HUES6 (cell line): ENCODE measurements around the gene PDXK.
"Not testable (repeated sequence)": the region's sequence is repeated elsewhere in the genome, so short reads cannot be mapped to it uniquely, and the experiment has no call there.

Experiments
- H3K27ac ChIP-seq: 2 replicates; pipeline ENCODE4 v1.7.0; 2013; ENCODE audit warnings: low read depth, mild to moderate bottlenecking, low read length, inconsistent platforms
- H3K27me3 ChIP-seq: 2 replicates; pipeline ENCODE4 v1.6.1; 2013; ENCODE audit warnings: low read length; ENCODE audit not compliant: control insufficient read depth, insufficient read depth
- H3K36me3 ChIP-seq: 2 replicates; pipeline ENCODE4 v1.6.1; 2013; ENCODE audit warnings: low read length; ENCODE audit not compliant: control insufficient read depth, insufficient read depth
- H3K4me1 ChIP-seq: 2 replicates; pipeline ENCODE4 v1.6.1; 2013; ENCODE audit warnings: low read length; ENCODE audit not compliant: control insufficient read depth, insufficient read depth
- H3K4me3 ChIP-seq: 2 replicates; pipeline ENCODE4 v1.5.1; 2013; ENCODE audit warnings: low read depth, low read length
- H3K9ac ChIP-seq: one replicate; pipeline ENCODE4 v1.6.1; 2013; ENCODE audit warnings: mild to moderate bottlenecking, low read length
- H3K9me3 ChIP-seq: 2 replicates; pipeline ENCODE4 v1.6.1; 2013; ENCODE audit warnings: low read depth, low read length; ENCODE audit not compliant: control insufficient read depth, insufficient read depth

The PDXK gene

DNA sequence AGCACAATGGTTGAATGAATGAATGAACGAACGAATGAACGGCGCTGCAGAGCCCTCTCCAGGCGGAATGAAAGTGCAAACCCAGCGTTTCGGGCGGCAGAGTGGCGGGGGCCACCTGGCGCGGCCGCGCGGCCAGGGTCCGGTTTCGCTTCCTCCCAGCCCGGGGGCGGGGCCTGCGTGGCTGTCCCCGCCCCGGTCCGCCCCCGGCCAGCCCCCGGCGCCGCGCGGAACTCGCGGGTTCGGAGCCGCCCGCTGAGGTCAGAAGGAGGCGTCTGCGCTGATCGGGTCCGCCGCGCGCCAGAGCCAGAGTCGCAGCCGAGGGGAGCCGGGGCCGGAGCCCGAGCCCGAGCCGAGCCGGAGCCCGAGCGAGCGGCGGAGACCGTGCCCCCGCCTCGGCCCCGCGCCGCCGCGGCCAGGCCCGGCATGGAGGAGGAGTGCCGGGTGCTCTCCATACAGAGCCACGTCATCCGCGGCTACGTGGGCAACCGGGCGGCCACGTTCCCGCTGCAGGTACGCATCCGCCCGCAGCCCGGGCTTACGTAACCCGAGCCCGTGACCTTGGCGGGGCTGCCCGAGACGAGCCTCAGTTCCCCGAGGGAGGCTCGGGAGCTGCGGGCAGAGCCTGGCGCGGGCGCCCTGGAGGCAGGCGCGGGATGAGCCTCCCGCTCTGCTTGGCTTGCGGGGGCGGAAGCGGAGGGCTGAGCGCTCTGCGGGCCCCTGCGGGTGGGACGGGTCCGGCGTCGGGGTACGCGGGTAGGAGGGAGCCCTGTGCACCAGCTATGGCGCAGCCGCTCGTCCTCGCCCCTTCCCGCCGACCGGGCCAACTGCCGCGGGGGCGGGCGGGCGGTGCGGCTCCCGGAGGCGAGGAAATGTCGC lies at the start of gene PDXK:
Gene PDXK (plus strand): TSS at position 258 of the 876 bp plus-strand sequence. CDS start 166 bp downstream, at position 424.
- peaks cover 14% of the 10 kb centered on the region; the same call in 1 of the 2 replicates for H3K36me3 ChIP-seq
- peak within 1 kb of the TSS; percentile 89 for H3K9ac ChIP-seq
- H3K4me3 ChIP-seq: peak within 1 kb of the TSS; percentile 83
- H3K9me3 ChIP-seq: no peaks in the 10 kb centered on the region
- H3K4me1 ChIP-seq: peaks cover 13% of the 10 kb centered on the region
- H3K27ac ChIP-seq: peak within 1 kb of the TSS; percentile 74
- H3K27me3 ChIP-seq: peaks cover 19% of the 10 kb centered on the region; the same call in 1 of the 2 replicates

DNA sequence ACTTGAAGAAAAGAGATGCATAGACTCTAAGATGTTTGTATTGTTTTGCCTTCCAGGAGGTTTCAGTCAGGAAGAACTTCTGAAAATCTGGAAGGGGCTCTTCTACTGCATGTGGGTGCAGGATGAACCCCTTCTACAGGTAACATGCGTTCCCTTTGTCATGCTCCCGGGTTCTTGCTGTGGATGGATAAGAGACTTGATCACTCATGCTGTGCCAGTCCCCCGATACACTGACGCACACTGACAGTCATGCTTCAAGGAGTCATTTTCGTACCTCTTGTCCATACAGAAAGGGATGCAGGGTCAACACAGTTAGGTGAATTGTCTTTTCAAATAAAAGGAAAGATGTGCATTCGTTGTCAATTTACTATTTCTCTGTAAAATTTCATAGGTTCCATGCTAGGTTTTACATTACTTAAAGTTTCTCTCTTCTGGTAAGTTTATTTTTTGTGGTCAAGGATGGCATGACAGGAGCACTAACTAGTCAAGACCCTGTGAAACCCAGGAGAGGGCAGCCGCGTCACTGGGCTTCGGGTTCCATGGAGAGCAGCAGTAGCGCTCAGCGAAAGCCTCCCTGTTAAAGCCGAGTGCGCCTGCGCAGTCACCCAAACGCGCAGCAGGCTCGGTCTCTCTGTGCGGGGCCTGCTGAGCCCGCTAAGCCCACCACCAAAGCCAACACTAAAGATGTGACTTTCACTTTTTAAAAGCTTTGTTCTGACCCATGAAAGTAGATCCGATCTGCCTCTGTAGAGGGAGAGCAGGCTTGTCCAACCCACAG lies 48.9 kb upstream of the PDXK start:
- Histone ChIP-seq H3K36me3 (peaks cover 74% of the 10 kb centered on the region), H3K4me3 (no peak overlapping the region), H3K27ac (no peak overlapping the region), H3K4me1 (peaks cover 8% of the 10 kb centered on the region; the same call in 1 of the 2 replicates), H3K9ac (no peak overlapping the region), H3K9me3 (no peaks in the 10 kb centered on the region), H3K27me3 (no peaks in the 10 kb centered on the region)

DNA sequence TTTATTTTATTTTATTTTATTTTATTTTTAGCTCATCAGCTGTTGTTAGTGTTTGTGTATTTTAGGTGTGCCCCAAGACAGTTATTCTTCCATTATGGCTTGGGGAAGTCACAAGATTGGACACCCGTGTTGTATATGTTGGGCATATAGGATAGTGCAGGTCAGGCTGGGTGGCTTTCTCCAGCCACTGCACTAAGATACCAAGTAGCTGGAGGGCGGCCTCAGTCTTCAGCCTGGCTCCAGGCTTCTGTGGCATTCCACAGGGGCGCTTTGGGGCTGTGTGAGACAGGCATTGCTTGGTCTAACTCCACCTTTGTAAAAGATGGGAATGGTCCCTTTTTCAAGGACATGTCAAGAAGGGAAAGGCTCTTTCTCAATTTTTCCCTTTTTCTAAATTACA lies 43.1 kb upstream of the PDXK start:
- Histone ChIP-seq H3K36me3 (peaks cover 86% of the 10 kb centered on the region), H3K27me3 (no peaks in the 10 kb centered on the region), H3K9me3 (no peaks in the 10 kb centered on the region), H3K4me3 (no peak overlapping the region), H3K4me1 (peaks cover 8% of the 10 kb centered on the region; the same call in 1 of the 2 replicates), H3K27ac (no peak overlapping the region), H3K9ac (no peak overlapping the region)

DNA sequence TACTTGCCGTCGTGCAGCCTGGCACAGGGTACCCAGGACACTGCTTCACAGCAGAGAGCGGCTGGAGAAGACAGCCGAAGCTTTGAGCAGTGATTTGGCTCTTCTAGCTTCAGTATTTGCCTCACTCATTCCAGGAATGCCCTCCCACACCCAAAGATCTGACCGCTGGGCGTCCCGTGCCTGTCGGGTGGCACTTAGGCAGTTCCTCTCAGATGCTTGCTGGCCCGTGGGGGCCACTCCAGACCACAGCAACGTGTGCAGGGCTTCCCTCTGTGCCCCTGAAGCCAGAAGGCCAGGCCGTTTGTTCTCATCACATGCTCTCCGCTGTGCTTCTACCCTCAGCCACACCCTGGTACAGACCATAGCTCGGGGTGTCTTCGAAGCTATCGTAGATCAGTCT lies 42.5 kb upstream of the PDXK start:
- Histone ChIP-seq H3K9me3 (no peaks in the 10 kb centered on the region), H3K4me1 (peaks cover 8% of the 10 kb centered on the region; the same call in 1 of the 2 replicates), H3K27me3 (no peaks in the 10 kb centered on the region), H3K4me3 (no peak overlapping the region), H3K9ac (no peak overlapping the region), H3K36me3 (peaks cover 84% of the 10 kb centered on the region), H3K27ac (no peak overlapping the region)

DNA sequence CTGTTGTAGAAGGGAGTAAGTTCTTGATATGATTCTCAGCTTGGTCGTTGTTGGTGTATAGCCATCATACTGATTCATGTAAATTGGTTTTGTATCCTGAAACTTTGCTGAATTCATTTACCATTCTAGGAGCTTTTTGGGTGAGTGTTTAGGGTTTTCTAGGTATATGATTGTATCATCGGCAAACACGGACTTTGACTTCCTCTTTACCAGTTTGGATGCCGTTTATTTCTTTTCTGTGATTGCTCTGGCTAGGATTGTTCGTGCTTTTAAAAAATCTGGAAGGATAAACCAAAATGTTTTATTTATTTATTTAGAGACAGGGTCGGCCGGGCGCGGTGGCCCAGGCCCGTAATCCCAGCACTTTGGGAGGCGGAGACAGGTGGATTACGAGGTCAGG lies 39.0 kb upstream of the PDXK start:
- H3K27ac ChIP-seq: no peak overlapping the region
- H3K36me3 ChIP-seq: peaks cover 85% of the 10 kb centered on the region
- no peaks in the 10 kb centered on the region for H3K4me1 ChIP-seq
- no peaks in the 10 kb centered on the region for H3K27me3 ChIP-seq
- H3K9ac ChIP-seq: no peak overlapping the region
- no peaks in the 10 kb centered on the region for H3K9me3 ChIP-seq
- H3K4me3 ChIP-seq: no peak overlapping the region

DNA sequence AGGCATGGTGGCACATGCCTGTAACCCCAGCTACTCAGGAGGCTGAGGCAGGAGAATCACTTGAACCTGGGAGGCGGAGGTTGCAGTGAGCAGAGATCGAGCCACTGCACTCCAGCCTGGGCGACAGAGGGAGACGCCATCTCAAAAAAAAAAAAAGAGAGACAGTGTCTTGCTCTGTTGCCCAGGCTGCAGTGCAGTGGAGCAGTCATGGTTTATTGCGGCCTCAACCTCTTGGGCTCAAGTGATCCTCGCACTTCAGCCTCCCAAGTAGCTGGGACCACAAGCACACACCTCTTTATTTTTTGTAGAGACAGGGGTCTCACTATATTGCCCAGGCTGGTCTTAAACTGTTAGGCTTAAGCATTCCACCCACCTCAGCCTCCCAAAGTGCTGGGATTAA lies 38.5 kb upstream of the PDXK start:
- not testable (repeated sequence) for H3K27ac ChIP-seq, H3K9ac ChIP-seq, H3K4me3 ChIP-seq, H3K27me3 ChIP-seq, H3K4me1 ChIP-seq, H3K9me3 ChIP-seq
- peaks cover 85% of the 10 kb centered on the region for H3K36me3 ChIP-seq

DNA sequence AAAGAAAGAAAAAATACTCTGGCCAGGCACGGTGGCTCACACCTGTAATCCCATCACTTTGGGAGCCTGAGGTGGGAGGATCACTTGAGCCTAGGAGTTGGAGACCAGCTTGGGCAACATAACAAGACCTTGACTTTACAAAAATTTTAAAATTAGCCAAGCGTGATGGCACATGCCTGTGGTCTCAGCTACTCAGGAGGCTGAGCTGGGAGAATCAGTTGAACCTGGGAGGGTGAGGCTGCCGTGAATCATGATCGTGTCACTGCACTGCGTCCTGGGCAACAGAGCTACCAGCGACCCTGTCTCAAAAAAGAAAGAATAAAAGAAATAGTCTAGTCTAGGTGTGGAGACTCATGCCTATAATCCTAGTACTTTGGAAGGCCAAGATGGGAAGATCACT lies 37.3 kb upstream of the PDXK start:
- no peak overlapping the region for H3K27ac ChIP-seq
- H3K4me1 ChIP-seq: no peaks in the 10 kb centered on the region
- no peaks in the 10 kb centered on the region for H3K27me3 ChIP-seq
- H3K4me3 ChIP-seq: no peak overlapping the region
- peaks cover 86% of the 10 kb centered on the region for H3K36me3 ChIP-seq
- no peaks in the 10 kb centered on the region for H3K9me3 ChIP-seq
- no peak overlapping the region for H3K9ac ChIP-seq

DNA sequence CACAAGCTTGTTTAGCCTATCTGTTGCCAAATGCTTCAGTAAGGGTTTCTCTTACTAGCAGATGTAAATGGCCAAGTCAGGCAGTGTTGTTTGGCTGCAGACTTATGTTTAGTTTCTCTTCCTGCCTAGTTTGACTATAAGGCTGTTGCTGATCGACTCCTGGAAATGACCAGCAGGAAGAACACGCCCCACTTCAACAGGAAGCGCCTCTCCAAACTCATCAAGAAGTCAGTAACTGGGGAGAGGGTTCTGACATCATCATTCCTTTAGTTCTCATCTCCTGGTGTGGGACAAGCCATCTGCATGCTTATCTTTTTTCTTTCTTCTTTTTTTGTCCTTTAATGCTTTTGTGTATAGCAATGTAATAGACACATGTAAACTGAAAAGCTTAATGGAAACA lies 34.5 kb upstream of the PDXK start:
- Histone ChIP-seq H3K27ac (no peak overlapping the region), H3K27me3 (no peaks in the 10 kb centered on the region), H3K4me1 (no peaks in the 10 kb centered on the region), H3K4me3 (no peak overlapping the region), H3K9me3 (no peaks in the 10 kb centered on the region), H3K36me3 (peaks cover 88% of the 10 kb centered on the region), H3K9ac (no peak overlapping the region)

DNA sequence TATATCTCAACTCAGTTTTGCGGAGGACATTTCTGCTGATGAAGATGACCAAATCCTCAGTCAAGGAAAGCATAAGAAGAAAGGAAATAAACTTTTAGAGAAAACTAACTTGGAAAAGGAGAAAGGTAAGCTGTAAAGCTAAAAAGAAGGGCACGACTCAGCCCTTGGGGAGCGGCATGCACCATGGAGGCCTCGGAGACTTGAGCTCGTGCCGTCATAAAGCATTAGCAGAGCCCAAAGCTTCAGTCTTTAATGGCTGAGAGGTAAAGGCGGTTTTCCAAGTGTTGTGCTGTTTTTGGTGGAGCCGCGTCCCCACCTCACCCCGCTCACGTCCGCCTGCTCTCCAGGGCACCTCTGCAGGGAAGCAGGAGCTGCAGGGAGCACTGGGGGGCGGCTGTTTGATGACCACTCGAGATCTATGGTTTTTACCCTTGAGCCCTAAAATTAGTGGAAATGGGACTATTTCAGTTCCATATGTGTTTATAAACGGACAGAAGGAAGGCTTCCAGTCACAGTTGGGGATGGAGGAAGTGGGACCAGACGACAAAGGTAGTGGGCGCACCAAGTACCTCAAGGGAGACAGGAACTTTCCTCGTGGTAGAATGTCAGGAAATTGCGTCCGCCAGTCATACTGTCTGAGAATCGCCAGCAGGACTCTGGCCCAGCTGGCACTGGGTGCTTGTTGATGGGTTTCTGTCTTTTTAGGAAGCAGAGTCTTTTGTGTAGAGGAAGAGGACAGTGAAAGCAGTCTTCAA lies 31.9 kb upstream of the PDXK start:
- no peaks in the 10 kb centered on the region for H3K9me3 ChIP-seq
- peaks cover 93% of the 10 kb centered on the region for H3K36me3 ChIP-seq
- no peaks in the 10 kb centered on the region for H3K27me3 ChIP-seq
- H3K9ac ChIP-seq: no peak overlapping the region
- H3K4me1 ChIP-seq: no peaks in the 10 kb centered on the region
- no peak overlapping the region for H3K4me3 ChIP-seq
- no peak overlapping the region for H3K27ac ChIP-seq

DNA sequence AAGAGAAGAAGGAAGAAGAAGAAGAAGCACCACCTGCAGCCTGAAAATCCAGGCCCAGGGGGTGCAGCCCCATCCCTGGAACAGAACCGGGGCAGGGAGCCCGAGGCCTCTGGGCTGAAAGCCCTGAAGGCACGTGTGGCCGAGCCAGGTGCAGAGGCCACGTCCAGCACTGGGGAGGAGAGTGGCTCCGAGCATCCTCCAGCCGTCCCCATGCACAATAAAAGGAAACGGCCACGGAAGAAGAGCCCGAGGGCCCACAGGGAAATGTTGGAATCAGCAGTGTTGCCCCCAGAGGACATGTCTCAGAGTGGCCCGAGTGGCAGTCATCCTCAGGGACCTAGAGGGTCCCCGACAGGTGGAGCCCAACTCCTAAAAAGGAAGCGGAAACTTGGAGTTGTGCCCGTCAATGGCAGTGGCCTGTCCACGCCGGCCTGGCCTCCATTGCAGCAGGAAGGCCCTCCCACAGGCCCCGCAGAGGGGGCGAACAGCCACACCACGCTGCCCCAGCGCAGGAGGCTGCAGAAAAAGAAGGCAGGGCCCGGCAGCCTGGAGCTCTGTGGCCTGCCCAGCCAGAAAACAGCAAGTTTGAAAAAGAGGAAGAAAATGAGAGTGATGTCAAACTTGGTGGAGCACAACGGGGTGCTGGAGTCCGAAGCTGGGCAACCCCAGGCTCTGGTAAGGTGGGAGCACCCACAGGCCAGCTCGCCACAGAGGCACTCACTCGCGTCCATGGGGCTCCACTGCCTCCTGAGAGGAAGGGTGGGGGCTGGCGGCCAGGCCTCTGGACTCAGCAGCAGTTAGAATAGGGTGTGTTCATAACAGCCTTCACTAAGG lies 31.1 kb upstream of the PDXK start:
- Histone ChIP-seq H3K4me1 (no peaks in the 10 kb centered on the region), H3K36me3 (peaks cover 93% of the 10 kb centered on the region), H3K9me3 (no peaks in the 10 kb centered on the region), H3K27ac (no peak overlapping the region), H3K4me3 (no peak overlapping the region), H3K9ac (no peak overlapping the region), H3K27me3 (no peaks in the 10 kb centered on the region)
